HUDEP-2 (cell line): ENCODE data around the gene TMSB10.
"Not testable (repeated sequence)": the region's sequence is repeated elsewhere in the genome, so short reads cannot be mapped to it uniquely, and the experiment has no call there.

ENCODE experiments used
- DNase-seq, 76 experiments: peaks; one replicate each; lab custom pipeline; 2025; ENCODE audit not compliant: unreplicated experiment in 76 of 76; lab: John Stamatoyannopoulos, UW

Gene TMSB10

GRCh38 chr2:84905181-84906107 is at the start of gene TMSB10:
TMSB10 (plus strand) TSS chr2:84905656.
- DNase-seq = peak in 71 of 76 experiments; percentile 10 to 85 (median 65)

DNA sequence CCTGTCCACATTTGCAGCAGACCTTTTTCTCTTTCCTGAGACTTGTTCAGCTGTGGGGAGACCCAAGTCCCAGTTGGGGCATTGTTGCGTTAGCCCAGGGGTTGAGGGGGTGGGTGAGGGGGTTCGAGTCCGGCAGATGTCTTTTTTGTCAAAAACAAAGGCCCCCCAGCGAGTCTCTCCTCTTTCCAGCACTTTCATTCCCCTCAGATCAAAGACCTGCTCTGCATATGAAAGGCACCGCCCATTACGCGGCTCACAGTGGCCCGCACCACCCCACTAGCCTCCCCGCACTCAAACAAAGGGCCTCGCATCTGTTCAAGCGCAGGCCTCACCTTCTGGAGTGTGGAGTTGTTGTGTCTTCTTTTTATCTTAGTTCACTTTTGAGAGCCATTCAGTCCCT is 49.7 kb upstream of the TMSB10 start:
- DNase-seq = no peak

GRCh38 chr2:84856787-84857186 is 48.7 kb upstream of the TMSB10 start:
- DNase-seq = peak in 3 of 76 experiments; percentile 5 to 12 (median 12)

- DNase-seq = no peak
Observed at GRCh38 chr2:84857566-84857965, 47.9 kb upstream of the TMSB10 start.

DNA sequence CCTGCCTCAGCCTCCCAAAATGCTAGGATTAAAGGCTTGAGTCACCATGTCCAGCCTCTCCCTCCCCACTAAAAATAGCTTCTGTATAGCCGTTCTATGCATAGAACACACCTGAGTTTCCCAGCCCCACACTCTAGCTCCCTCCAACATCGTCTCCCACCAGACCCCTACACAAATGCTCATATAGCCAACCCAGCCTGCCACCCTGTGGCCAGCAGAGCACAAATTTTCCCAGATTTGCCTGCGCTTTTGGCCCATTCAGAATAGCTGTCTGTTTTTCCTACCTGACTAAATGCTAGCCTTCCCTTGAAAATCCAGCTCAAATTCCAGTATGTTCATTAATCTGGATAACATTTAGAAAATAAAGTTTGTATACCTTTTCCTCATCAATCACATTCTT is 47.3 kb upstream of the TMSB10 start:
- no peak for DNase-seq

- DNase-seq = no peak
Observed at GRCh38 chr2:84858937-84859336, 46.5 kb upstream of the TMSB10 start.

DNA sequence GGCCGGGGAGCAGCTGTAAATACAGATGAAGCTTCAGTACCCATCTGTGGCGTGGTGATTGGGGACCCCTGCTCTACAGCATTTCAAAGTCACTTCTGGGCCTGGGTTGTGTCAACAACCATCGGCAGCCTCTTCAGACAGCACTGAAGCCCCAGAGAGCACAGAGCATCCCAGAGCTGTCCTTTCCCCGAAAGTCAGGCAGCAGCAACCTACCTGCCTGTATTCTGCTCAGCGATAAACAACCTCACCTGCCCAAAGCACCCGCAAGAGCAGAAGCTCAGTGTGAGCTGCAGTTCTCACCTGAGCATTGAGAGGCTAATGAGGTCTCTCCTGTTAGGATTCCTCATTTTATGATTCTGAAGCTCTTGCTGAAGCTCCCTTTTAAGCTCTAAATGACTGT is 43.9 kb upstream of the TMSB10 start:
- DNase-seq = no peak

DNA sequence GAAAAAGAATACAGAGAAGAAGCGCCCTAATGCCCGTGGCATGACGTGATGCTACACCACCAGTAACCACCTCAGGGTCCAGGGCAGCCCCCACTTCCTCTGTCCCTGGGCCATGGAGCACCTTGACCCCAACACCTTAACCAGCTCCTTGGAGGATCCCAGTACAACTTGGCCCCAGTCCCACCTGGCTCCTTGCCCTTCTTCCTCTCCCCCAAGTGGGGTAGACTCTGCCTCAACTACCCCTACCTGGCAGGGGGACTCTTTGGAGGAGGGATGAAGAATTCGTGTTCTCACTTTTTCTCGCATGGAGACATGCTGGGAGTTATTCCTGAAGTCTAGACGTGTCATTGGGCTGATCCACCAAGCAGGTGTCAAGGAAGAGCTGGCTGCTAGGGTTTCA is 43.5 kb upstream of the TMSB10 start:
- no peak for DNase-seq

- peak in 4 of 76 experiments; percentile 5 to 20 (median 8) for DNase-seq
Observed at GRCh38 chr2:84865181-84865783, 40.2 kb upstream of the TMSB10 start.

GRCh38 chr2:84866122-84866521 is 39.3 kb upstream of the TMSB10 start:
- DNase-seq = no peak

DNA sequence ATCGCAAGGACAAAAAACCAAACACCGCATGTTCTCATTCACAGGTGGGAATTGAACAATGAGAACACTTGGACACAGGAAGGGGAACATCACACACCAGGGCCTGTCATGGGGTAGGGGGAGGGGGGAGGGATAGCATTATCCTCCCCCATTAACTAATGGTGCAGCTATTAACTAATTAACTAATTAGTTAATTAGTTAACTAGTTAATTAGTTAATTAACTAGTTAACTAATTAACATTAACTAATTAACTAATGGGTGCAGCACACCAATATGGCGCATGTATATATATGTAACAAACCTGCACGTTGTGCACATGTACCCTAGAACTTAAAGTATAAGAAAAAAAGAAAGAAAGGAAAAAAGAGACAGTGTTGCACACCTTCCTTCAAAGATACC is 37.1 kb upstream of the TMSB10 start:
- not testable (repeated sequence) for DNase-seq

GRCh38 chr2:84870306-84870705 is 35.1 kb upstream of the TMSB10 start:
- peak in 2 of 76 experiments; percentile 2 to 8 for DNase-seq

- not testable (repeated sequence) for DNase-seq
Observed at GRCh38 chr2:84872691-84873090, 32.8 kb upstream of the TMSB10 start.

DNA sequence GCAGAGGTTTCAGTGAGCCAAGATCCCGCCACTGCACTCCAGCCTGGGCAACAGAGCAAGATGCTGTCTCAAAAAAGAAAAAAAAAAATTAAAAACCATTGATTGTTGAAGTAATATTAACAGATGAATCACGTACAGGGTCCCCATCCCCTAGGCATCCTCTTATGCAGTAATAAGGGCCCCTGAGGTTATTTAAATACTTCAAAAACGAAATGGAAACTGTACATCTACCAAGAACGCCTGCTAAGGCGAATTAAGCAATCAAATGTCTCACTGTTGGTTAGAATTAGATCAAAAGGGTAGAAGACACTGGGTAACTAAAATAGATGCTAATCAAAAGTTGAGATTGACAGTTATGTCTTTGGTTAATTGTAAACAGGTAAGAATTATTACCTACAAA is 32.1 kb upstream of the TMSB10 start:
- DNase-seq = no peak

GRCh38 chr2:84874381-84875212 is 30.9 kb upstream of the TMSB10 start:
- no peak for DNase-seq

GRCh38 chr2:84875213-84875560 is 30.3 kb upstream of the TMSB10 start:
- DNase-seq = no peak

DNA sequence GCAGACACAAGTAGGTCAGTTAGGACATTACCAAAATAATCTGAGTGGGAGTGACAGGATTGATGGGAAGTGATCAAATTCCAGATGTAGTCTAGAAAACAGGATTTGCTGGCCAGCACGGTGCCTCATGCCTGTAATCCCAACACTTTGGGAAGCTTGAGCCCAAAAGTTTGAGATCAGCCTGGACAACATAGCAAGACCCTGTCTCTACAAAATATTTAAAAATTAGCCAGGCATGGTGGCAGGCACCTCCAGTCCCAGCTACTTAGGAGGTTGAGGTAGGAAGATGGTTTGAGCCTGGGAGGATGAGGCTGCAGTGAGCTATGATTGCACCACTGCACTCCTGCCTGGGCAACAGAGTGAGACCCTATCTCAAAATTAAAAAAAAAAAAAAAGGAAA is 29.8 kb upstream of the TMSB10 start:
- not testable (repeated sequence) for DNase-seq

DNA sequence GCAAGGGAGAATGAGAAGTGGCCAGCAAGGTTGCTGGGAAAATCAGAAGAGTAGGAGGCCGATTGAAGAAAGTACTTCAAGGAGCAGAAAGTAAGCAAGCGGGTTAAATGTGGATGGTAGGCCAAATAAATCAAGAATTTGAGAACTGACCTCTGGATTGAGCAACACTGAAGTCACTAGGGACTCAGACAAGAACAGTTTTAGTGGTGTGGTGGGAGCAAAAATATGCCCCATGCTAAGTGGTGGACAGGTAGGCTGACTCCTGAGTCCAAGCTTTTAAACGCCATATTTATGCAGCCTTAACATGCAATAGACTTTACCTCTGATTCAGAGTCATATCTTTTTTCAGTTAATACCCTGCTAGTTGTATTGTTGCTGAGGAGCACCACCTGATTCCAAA is 29.1 kb upstream of the TMSB10 start:
- no peak for DNase-seq

DNA sequence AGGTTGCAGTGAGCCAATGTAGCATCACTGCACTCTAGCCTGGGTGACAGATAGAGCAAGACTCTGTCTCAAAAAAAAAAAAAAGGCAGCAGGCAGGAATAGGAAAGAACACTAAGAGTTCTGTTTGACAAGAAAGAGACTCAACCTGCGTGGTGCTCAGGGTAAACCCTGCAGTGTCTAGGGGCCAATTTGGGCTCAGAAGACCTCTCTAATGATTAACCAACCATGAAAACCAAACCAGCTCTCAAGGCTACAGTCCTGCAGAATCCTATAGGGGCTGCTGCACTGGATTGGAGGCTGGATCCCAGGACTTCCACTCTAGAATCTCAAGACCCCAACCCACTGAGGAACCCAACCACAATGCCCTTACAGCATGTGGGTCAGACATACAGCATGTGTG is 27.0 kb upstream of the TMSB10 start:
- DNase-seq = no peak

DNA sequence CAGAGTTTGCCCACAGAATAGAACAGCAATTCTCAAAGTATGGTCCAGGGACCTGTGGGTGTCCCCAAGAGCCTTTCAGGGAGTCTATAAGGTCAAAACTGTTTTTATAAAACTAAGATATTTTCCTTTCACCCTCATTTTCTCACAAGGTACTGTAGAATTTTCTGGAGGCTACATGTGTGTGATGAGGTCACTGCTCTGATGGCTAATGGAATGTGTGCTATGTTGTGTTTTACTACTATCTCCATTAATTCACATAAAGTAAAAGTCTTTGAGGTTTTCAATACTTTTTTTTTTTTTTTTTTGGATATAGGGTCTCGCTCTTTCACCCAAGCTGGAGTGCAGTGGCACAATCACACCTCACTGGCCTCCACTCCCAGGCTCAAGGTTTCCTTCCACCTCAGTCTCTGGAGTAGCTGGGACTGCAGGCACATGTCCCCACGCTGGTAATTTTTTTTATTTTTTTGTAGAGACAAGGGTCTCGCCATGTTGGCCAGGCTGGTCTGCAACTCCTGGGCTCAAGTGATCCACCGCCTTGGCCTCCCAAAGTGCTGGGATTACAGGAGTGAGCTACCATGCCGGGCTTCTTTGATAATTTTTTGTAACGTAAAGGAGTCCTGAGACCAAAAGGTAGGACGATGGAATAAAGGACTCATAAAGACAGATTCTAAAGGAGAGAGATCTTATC is 26.4 kb upstream of the TMSB10 start:
- DNase-seq = no peak
